Brain microvascular endothelial cell (primary cell): ENCODE results near the gene PDE4D.

ENCODE experiments used
- DNase-seq: peaks from one replicate; pipeline ENCODE4 v3.0.0-alpha.2; 2020
- H3K27ac ChIP-seq: fragments of 250-450 bp; sonication (Bioruptor Pico); 2 replicates; pipeline ENCODE4 v1.5.1; 2020; ENCODE audit warnings: mild to moderate bottlenecking, moderate library complexity
- H3K27me3 ChIP-seq: fragments of 250-450 bp; sonication (Bioruptor Pico); replicated peaks from 2 replicates; pipeline ENCODE4 v1.5.1; 2020; ENCODE audit warnings: mild to moderate bottlenecking
- H3K36me3 ChIP-seq: fragments of 250-450 bp; sonication (Bioruptor Pico); replicated peaks from 2 replicates; pipeline ENCODE4 v1.5.1; 2020; ENCODE audit warnings: mild to moderate bottlenecking
- H3K4me3 ChIP-seq: 2 replicates; pipeline ENCODE4 v1.5.1; 2011; ENCODE audit warnings: low read depth, mild to moderate bottlenecking, control low read depth, low read length, moderate library complexity
- CTCF ChIP-seq: IDR thresholded peaks from 2 replicates; pipeline ENCODE4 v1.5.1; 2011; ENCODE audit warnings: low read depth, mild to moderate bottlenecking, moderate library complexity, low read length, control low read depth, inconsistent platforms; ENCODE audit errors: missing control alignments
- in situ Hi-C: cut with HindIII; loops from 2 replicates; pipeline ENCODE4 v1.10.0; 2017; ENCODE audit warnings: low sequenced_read_pairs, low pct_ligation_motif_present

The PDE4D gene

GRCh38 chr5:59600998-59601397 is 292.5 kb downstream of the PDE4D start:
- DNase-seq: no peak
- H3K27ac ChIP-seq: no peak overlapping the region
- in situ Hi-C loops: no loop called here
- no peaks in the 10 kb centered on the region for H3K36me3 ChIP-seq
- TF ChIP-seq CTCF: no peak
- no peaks in the 10 kb centered on the region for H3K27me3 ChIP-seq
- no peak overlapping the region for H3K4me3 ChIP-seq

- Histone ChIP-seq H3K36me3 (no peaks in the 10 kb centered on the region), H3K27me3 (no peaks in the 10 kb centered on the region), H3K4me3 (no peak overlapping the region), H3K27ac (no peak overlapping the region)
- DNase-seq: no peak
- TF ChIP-seq CTCF: no peak
- in situ Hi-C loops: no loop called here
These were observed 293.4 kb downstream of the PDE4D start for GRCh38 chr5:59600153-59600552.

- Histone ChIP-seq H3K4me3 (no peak overlapping the region), H3K27me3 (no peaks in the 10 kb centered on the region), H3K36me3 (no peaks in the 10 kb centered on the region), H3K27ac (no peak overlapping the region)
- no peak for DNase-seq
- in situ Hi-C loops: no loop called here
- no peak for TF ChIP-seq CTCF
These were observed 293.8 kb downstream of the PDE4D start for GRCh38 chr5:59599729-59600128.

- Histone ChIP-seq H3K27ac (peak overlapping the region; percentile 48), H3K36me3 (no peaks in the 10 kb centered on the region), H3K4me3 (peak overlapping the region; percentile 20), H3K27me3 (no peaks in the 10 kb centered on the region)
- in situ Hi-C loops: no loop called here
- no peak for DNase-seq
- TF ChIP-seq CTCF: no peak
These were observed 295.0 kb downstream of the PDE4D start for GRCh38 chr5:59598547-59598874.

- H3K27me3 ChIP-seq: no peaks in the 10 kb centered on the region
- in situ Hi-C loops: no loop called here
- no peak for DNase-seq
These were observed 295.6 kb downstream of the PDE4D start for GRCh38 chr5:59597690-59598546.

More at GRCh38 chr5:59597690-59598546, 295.6 kb downstream of the PDE4D start:
- peak overlapping the region; percentile 20 for H3K4me3 ChIP-seq
- no peak for TF ChIP-seq CTCF
- peak overlapping the region; percentile 48 for H3K27ac ChIP-seq
- no peaks in the 10 kb centered on the region for H3K36me3 ChIP-seq
